ENCODE data around the gene H2BK1.

H2BK1 gene

DNA sequence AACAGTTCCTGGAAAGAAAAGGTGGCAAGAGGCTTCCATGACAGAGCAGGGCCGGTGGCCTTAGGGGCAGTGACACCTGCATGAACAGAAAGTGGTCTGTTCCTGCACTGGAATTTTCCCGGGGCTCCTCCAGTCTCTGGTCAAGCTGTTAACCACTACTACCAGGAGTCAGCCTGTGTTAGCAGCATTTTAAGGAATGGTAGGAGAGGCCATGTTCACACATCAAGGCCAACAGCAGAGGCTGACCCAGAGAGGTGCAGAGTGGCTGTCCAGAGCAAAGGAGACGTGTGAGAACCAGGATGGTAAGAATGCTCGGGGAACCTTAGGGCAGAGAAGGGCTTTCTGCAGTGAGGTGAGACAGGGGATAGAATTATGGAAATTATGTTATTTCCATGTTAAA, 8.5 kb downstream of the H2BK1 start:
- DNase-seq, result no peak

DNA sequence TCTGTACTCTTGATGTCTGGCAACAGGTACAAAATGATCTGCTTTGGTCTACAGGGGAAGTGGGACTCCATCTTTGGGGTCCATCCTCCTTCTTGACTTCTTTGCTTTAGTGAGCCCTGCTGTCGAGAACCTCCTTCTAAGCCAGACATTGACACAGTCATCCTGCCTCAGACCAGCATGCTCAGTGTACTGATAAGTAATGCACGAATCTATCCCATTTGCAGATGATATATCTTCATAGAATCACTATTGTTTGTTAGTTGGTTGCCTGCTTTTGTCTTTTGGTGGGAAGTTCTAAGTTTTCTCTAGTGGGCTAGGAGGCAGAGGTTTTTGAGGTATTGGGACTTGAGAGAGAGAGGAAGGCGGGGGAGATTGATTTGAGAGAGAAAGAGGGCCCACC, 8.9 kb downstream of the H2BK1 start:
- DNase-seq, result no peak

DNA sequence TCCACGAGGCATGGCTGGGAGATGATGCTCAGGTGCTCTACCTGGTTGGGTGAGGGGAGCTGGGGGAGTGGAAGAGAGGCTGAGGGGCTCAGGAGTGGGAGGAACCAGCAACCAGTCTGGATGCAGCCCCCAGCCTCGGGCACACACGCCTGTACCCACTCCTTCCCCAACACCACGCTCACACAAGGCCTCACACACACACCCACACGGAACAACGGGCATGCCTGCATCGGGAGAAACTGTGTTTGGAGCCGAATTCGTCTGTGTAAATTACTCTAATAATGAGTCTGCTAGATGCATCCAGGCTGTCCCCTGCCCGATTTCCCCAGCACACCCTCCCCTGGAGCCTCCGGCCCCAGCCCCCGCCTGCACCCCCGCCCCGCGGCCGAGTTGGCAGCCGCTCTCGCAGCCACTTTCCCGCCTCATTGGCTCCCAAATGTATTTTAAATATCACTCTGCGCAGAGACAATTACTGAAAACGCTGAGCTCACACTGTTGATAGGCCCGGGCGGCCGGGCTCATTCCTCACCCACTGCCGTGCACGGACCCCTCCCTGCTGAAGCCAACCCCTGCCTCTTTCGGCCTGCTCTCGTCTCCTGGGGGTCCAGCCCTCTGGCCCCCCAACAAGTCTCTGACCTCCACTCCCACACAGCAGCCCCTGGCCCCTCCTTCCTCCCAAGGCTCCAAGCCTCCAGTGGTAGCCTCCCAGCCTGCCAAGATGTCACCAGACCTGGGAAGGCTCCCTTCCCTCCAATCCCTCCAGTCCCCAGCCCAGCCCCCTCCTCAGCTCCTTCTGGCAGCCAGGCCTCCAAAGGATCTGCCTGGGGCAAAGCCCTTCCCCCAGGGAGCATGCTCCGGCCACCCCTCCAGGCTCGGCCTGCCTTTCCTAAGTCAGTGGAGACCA, 11.1 kb downstream of the H2BK1 start:
- no peak for DNase-seq

DNA sequence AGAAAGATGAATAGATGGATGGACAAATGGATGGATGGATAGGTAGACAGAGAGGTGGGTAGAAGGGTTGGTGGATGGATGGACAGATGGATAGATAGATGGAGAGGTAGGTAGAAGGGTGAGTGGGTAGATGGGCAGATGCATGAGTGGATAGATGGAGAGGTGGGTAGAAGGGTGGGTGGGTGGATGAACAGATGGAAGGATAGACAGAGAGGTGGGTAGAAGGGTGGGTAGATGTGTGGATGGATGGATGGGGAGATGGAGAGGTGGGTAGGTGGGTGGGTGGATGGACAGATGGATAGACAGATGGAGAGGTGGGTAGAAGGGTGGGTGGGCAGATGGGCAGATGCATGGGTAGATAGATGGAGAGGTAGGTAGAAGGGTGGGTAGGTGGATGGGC, 12.4 kb downstream of the H2BK1 start:
- DNase-seq, result no peak

DNA sequence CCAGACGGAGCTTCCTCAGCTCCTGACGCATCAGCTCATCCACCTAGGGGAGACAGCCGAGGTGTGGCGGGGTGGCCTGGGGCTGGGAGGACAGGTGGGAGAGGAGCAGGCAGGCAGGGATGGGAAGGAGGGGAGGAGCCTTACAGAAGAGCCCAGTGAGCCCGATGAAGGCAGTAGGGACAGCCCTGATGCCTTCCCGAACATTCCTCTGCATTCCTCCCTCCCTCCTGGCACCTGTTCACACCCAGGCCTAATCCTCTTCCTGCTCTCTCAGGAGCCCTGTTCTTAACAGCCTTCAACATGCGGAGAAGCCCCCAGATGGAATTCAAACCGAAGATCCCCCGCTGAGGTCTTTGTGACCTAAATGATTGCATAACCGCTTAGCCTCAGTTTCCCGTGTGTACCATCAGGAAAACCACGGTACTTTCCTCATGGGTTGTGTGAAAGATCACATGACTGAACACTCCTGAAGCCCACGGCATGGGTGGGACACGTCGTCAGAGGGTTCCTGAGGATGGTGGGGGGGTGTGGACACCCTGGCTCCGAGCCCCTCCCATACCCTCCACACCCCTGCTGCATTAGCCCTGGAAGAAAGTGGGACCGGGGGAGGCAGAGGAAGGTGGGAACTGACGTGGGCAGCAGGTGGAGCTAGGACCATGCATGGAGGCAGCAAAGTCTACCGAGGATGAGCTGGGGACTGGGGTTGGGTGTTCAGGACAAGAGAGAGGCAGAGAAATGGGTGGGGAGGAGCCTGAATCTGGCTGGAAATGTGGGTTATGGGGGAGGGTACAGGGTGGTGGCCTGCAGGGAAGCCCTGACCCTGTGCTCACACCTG, 14.5 kb downstream of the H2BK1 start:
- DNase-seq, result no peak

DNA sequence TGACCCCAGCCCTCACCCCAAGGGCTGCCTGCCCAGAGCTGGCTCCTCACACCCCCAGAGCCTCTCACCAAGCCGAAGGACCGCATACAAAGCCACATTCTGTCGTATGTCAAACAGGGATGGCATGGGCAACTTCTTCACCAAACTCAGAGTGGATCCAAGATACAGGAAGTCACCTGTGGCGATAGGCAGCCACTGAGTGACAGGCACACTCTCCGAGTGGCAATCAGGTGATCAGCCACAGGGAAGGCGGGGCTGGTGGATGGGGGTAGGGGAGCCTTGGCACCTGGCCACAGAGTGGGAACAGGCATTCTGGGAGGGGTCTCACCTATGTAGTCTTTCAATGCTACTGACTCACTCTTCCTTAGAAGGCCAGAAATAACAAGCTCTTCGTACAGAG, 16.1 kb downstream of the H2BK1 start:
- no peak for DNase-seq

DNA sequence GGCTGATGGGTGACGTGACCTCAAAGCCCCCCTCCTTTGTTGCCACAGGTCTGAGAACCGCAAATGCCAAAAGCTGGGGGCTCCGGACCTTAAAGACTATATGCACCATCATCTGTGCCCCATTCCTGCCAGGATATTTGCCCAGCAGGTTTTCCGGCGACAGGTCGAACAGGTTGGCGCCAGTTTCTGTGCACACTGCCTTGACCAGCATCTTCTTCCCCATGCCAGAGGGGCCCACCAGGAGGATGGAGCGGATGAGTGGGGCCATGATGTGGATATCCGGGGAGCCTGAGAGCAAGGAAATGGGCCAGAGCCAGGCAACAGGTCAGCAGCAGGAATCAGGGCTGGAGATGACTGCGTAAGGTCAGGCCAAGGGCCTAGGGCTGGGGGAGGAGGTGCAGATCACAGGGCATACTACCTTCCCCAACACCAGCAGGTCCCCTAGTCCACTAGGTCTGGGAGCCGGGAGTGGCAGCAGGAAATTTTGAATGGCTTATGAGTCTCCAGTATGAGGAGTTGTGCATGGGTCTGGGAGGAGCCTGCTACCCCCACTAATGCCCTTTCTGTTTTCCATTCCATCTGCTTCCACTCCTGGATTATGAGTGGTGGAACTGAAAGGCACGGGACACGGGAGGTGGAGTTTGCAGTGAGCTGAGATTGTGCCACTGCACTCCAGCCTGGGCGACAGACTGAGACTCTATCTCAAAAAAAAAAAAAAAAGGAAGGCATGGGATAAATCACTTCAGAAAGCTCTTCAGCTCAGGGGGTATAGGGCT, 16.9 kb downstream of the H2BK1 start:
- no peak for DNase-seq

DNA sequence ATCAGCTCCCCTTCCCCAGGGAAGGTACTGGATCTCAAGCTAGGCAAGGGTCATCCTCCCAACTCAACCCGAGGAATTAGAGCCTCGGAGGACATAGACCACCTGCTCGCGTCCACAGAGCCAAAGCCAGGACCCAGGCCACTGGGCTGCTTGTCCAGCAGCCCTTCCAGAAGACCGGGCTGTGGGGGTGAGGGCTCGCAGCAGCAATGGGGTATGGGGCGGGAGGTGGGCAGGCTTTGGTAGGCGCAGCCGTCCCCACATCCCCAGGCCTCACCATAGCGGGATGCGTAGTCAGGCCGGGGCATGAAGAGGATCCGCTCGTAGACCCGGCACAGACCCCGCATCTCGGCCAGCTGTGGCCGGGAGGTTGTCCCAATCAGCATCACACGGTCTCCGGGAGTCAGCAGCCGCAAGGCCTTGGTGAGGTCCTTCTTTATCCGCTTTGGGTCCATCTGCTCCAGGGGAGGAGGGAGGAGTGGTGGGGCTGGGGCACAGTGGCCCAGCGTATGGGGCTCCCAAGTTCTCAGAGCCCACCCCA, 18.2 kb downstream of the H2BK1 start:
- no peak for DNase-seq

DNA sequence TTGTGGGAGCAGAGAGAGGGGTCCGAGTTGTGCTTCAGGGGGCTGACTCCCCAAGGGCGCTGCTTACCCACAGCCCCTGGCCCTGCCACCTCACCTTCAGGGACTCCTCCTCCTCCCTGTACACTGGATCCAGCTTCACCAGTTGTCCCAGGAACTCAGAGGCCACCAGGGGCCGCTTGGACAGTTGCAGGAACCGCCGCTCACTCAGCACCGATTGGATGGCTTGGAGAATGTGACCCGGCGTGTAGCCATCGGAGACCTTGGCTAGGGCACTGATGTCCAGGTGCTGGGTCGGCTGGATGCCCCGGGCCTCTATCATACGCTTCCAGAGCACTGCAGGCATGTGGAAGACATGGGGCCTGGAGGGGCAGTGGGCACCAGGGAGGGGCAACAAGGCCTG, 18.7 kb downstream of the H2BK1 start:
- no peak for DNase-seq

DNA sequence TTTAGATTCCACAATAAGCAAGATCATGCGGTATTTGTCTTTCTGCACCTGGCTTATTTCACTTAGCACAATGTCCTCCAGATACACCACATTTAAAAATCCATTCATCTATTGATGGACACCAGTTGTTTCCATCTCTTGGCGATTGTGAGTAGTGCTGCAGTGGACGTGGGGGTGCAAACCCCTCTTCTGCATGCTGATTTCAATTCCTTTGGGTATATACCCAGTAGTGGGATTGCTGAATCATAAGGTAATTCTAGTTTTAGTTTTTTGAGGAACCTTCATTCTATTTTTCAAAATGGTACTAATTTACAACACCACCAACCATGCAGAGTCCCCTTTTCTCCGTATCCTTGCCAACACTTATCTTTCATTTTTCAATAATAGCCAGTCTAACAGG, 21.2 kb downstream of the H2BK1 start:
- no peak for DNase-seq

DNA sequence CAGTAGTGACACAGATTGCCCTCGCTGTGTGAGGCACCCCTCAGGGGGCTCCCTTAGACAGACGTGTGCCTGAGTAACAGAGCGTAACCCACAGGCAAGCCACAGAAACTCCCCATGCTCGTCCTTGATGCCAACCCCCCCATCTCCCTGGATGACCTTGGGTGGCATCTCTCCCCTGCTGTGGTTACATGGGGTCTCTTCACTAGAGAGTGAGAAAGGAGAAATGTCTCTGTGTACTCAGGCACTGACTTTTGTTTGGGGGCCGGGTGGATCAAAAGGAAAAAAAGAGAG, 22.1 kb downstream of the H2BK1 start:
- DNase-seq, result no peak

DNA sequence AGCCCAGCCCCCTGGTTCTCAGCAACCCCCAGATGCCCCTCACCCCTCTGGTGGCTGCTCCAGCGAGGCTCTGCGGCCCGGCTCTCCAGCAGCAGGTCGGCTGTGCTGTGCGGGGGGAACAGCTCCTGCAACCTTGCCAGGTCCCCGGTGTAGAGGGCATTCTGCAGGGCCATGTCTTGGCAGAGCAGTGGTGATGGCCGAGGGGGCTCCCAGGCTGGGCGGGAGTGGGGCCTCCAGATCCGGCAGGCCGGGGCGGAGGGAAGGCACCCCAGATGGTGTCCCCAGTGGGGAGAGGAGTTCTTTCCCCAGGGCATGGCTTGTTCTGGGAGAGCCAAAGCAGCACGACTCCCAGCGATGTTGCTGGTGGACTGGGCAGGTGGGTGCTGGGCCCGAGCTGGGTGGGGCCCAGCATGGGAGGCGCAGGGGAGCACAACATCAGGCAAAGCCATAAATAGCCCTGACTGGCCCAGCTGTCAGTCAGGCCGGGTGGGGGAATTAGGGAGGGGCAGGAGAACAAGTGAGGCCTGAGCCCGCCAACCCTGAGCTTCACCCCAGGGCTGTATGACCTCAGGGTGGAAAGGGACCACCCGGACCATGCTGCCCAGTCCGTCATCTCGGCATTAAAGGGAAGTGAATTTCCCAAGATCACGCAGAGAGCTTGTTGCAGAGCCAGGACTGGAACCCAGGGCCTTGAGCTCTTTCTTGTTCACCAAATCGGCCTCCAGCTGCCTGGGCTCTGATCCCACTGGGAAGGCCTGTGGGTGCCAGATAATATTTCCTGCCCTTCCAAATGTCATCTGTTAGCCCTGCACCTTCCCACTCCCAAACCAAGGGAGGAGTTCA, 22.7 kb downstream of the H2BK1 start:
- DNase-seq, result no peak

DNA sequence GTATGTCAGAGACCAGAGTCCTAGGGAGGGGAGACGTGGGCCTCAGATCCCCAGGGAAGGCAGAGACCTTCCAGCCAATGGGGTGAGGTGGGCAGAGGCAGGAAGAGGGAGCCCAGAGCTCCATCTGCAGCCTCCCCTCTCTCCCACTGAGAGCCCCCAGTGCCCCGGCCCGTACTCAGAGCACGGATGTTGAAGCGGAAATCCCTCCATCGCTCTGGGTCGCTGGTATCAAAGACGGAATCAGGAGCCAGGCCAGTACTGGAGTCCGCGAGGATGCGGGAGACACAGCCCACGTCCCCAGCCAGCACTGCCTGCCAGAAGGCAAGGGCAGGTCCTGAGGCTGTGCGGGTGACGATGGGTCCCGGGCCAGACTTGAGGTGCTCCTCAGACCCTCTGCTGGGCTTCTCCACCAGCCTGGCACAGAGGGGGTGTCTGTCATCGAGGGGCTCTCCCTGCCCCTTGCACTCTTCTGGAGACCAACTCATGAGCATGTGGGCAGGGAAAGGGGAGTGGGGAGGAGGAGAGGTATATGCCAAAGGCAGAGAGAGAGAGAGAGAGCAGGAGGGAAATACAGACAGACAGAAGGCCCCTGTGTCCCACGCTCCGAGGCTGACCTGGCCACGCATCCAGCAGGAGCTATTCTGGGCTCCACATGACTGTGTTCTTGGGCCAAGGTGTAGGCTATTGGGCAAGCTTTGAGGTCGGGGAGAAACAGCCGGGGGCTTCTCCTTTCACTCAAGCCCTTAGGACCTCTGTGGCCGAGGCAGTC, 23.5 kb downstream of the H2BK1 start, which contains the start of gene ASB10:
Gene ASB10 (minus strand): TSS at position 611 of the 769 bp plus-strand sequence. CDS start 120 bp downstream, at position 491.
- DNase-seq, result no peak

DNA sequence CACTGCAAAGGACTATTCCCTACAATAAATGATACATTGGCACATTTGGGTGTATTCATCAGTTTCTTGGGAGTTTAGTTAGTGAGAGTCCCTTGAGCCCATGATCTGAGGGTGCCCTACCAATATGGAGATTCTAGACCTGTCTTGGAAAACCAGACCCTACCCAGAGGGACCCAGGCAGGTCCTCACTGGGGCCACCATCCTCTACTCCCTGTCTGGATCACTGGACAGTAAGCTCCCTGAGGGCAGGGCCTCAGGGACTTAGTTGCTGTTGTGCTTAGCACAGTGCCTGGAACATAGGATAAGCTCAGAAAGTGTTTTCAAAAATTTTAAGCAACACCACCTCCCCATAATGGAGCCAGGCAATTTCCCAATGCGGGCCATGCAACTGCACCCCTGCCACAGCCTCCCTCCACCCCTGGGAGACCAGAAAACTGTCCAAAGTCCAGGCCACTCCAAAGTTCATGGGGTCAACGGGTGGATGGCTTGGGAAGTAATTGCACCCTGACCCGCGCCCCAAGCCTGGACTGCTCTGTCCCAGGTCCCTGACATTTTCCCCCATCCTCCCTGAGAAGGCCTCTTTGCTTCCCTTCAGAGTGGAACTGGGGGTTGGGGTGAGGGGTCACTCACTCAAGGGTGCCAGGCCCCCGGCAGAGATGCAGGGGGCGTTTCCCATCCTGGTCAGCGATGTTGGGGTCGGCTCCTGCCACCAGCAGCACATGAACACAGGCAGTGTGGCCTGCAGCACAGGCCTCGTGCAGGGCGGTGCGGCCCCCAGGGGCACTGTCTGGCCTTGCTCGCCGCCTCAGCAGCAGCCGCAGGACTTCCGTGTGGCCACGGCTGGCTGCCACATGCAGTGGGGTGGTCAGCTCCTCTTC, 24.3 kb downstream of the H2BK1 start:
- no peak for DNase-seq

DNA sequence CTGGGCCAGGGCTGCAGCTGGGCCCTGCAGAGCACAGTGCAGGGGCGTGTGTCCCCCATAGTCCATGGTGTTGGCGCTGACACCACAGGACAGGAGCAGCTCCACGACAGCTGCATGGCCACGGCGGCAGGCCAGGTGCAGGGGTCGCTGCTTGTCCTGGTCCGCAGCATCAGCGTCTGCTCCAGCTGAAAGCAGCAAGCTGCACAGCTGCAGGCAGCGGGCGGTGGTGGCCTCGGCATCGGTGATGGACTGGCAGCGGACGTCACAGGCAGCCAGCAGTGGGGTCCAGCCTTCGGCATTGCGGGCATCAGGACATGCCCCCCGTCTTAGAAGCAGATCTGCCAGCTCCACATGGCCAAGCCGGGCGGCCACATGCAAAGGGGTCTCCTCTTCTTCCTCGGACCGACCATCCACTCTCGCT, 29.3 kb downstream of the H2BK1 start:
- DNase-seq, result no peak

DNA sequence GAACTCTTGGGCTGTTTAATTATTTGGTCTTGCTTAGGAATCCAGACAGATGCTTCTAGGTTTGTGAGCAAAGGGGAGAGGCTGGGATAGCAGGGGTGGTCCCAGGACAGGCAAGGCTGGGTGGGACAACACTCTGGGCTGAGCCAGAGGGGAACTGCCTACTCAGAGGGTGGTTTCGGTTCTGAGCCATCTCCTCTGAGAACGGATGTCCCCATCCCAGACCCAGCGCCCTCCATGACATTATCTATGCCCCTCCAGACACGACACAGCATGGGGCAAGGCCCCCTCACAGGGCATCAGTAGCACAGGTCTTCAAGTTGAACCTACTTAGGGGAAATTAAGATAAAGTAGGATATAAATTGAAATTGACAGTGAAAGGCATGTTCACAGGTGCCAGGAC, 30.3 kb downstream of the H2BK1 start:
- no peak for DNase-seq

DNA sequence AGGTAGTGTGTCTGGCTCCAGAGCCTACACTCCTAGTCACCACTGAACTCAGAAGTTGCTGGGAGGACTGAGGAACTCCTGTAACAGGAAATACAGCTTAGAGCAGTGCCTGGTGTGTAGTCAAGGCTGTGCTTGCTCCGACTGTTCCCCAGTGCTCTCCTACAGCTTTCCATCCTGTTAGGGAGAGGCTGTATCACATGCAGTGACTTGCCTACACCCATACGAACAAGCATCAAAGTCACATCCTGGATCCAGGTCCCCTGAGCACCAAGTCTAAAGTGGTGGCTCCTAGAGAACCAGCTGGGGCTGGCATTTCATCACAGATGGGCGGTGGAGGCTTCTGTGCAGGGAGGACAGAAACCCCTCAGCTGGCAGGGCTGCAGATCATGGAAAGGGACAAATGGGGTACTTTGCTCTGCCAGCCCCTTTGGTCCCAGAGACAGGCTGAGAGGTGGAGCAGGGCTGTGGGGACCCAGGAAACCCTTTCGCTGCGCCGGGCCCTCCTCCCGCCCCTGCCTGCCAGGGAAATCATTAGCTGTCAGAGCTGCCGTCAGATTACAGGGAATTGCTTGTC, 30.9 kb downstream of the H2BK1 start:
- no peak for DNase-seq

DNA sequence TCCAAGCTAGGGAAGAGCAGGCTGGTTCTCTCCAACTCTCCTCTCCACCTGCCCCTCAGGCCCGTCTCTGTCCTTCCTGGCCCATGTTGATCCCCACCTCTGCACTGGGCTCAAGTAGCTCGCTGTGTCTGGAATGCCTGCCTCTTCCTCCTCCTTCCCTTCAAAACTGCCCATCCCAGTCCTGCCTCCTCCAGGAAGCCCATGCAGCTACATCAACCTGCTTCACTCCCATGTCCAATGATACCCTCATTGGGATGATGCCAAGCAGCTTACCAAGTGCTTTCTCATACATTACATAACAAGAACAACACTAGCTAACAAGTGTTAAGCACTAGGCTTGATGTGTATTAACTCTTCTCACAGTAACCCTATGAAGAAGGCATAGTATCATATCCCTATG, 31.5 kb downstream of the H2BK1 start:
- no peak for DNase-seq

DNA sequence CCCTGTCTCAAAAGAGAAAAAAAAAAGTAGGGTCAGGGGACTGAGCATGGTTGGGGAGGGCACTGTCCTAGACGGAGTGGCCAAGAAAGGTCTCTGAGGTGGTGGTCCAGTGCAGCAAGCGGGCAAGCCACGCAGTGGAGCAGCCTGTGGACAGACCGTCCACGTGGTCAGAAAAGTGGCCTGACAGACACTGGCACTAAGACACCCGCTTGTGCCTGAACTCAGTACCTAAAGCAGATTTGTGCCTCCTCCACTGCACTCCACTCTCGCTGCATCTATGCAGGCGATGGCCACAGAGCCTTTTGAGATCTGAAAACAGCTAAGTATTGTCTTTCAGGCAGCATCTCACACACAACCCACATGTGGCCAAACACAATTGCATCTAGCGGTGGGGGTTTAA, 32.1 kb downstream of the H2BK1 start:
- no peak for DNase-seq

DNA sequence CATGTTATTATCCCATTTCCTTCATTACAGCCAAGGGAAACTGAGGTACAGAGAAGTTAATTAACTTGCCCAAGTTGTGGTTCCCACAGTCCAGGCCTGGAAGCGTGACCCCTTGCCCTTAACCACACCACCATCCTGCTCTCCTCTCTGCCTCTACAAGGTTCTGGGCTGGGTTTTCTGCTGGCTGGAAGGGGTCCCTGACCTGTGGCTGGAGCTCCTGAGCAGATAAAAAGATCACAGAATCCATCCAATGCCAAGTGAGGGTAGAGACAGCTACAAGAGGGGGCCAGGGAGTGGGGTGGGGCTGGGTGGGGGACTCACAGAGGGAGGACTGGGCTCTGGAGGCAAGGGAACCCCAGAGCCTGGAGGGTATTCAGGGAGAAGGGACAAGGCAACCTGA, 33.0 kb downstream of the H2BK1 start:
- DNase-seq, result no peak

All from NCI-H187 (cell line).